Measurements from ENCODE around the gene AMZ1. TPM values are rescaled to one million over a fixed set of nuclear protein-coding genes. Genes with fewer than 3 reads are reported as not detected.

The AMZ1 gene
- total RNA-seq, 1 donor from 2014 or later, result 1.2 TPM

DNA sequence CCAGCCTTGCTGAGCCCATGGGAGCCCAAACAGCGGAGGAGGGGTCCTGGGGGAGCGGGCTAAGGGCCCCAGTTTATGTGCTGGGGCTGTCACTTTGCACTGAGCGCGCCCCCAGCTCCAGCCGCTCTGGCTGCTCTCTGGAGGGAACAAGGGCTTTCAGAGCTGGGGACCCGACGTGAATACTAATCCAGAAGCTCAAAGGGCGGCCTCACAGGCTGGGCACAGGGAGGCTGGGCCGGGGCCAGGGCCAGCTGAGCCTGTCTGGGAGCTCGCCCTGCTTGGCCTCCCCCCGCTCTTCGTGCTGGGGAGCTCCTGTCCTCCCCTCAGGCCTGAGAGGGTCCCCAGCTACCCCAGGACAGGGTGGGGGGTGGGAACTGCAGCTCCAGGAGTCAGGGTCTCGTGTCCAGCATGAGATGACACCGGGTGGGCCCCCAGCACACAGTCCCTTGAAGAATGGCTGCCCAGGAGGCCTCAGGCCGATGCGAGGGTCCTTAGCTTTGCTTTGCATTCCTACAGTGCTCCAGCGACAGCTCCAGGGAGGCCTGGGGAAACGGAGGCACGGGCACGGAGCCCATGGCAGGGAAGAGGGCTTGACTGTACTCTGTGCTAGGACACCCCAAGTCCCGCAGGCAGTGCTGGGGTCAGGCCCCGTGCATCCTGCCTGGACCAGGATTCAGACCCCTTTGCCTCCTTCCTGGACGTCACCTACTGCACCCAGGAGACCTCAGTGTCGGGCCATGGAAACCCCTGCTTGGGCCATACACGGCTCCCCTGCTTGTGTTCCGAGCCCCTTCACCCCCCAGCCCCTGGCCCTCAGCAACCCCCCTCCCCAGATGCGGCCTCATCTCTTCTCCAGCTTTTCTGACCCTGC, 5.8 kb upstream of the AMZ1 start:
- Mint-ChIP-seq H3K36me3 (no peaks in the 10 kb centered on the region), H3K4me3 (no peak overlapping the region), H3K9me3 (no peaks in the 10 kb centered on the region), H3K4me1 (ENCODE audit: unreplicated experiment) (no peaks in the 10 kb centered on the region), H3K27ac (no peak overlapping the region), H3K27me3 (peaks cover 10% of the 10 kb centered on the region)
- no peak for DNase-seq (ENCODE audit: extremely low spot score, unreplicated experiment)
- TF ChIP-seq, protein P1, sequence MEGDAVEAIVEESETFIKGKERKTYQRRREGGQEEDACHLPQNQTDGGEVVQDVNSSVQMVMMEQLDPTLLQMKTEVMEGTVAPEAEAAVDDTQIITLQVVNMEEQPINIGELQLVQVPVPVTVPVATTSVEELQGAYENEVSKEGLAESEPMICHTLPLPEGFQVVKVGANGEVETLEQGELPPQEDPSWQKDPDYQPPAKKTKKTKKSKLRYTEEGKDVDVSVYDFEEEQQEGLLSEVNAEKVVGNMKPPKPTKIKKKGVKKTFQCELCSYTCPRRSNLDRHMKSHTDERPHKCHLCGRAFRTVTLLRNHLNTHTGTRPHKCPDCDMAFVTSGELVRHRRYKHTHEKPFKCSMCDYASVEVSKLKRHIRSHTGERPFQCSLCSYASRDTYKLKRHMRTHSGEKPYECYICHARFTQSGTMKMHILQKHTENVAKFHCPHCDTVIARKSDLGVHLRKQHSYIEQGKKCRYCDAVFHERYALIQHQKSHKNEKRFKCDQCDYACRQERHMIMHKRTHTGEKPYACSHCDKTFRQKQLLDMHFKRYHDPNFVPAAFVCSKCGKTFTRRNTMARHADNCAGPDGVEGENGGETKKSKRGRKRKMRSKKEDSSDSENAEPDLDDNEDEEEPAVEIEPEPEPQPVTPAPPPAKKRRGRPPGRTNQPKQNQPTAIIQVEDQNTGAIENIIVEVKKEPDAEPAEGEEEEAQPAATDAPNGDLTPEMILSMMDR (conservative IDR thresholded peaks at IDR 0.05), result no peak

DNA sequence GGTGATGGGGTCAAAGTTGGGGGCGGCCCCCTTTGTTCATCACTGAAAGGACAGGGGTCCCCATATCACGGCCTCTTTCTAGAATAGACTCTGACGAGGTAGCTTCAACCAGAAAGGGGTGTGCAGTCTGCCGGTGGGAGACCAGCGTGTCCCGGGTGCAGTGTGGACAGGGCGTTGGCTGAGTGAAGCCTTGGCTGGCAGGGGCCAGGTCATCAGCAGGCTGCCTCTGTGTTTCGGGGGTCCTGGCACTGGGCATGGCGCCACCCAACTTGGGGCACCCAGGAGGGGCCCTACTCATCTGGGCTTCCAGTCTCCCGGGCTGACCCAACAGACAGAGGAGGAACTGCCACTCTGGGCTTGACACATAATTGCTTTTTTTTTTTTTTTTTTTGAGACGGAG, 3.5 kb upstream of the AMZ1 start:
- peaks cover 25% of the 10 kb centered on the region for H3K27me3 Mint-ChIP-seq
- TF ChIP-seq, protein P1 (conservative IDR thresholded peaks at IDR 0.05), result no peak
- H3K27ac Mint-ChIP-seq, result no peak overlapping the region
- DNase-seq (ENCODE audit: extremely low spot score, unreplicated experiment), result no peak
- H3K4me3 Mint-ChIP-seq, result no peak overlapping the region
- H3K4me1 Mint-ChIP-seq (ENCODE audit: unreplicated experiment), result peaks cover 7% of the 10 kb centered on the region
- no peaks in the 10 kb centered on the region for H3K9me3 Mint-ChIP-seq
- H3K36me3 Mint-ChIP-seq, result no peaks in the 10 kb centered on the region

GRCh38 chr7:2686101-2686500, 1.9 kb upstream of the AMZ1 start:
- Mint-ChIP-seq H3K27ac (no peak overlapping the region), H3K4me3 (peak overlapping the region; percentile 51), H3K9me3 (no peaks in the 10 kb centered on the region), H3K36me3 (no peaks in the 10 kb centered on the region), H3K27me3 (peaks cover 39% of the 10 kb centered on the region), H3K4me1 (ENCODE audit: unreplicated experiment) (peaks cover 7% of the 10 kb centered on the region)
- no peak for DNase-seq (ENCODE audit: extremely low spot score, unreplicated experiment)
- TF ChIP-seq, protein P1 (conservative IDR thresholded peaks at IDR 0.05), result no peak

GRCh38 chr7:2687338-2687869, 598 bp upstream of the AMZ1 start:
- Mint-ChIP-seq H3K9me3 (no peaks in the 10 kb centered on the region), H3K36me3 (no peaks in the 10 kb centered on the region), H3K4me3 (no peak overlapping the region), H3K27ac (no peak overlapping the region), H3K27me3 (peaks cover 42% of the 10 kb centered on the region), H3K4me1 (ENCODE audit: unreplicated experiment) (peaks cover 7% of the 10 kb centered on the region)
- DNase-seq (ENCODE audit: extremely low spot score, unreplicated experiment), result no peak
- TF ChIP-seq, protein P1 (conservative IDR thresholded peaks at IDR 0.05), result no peak

DNA sequence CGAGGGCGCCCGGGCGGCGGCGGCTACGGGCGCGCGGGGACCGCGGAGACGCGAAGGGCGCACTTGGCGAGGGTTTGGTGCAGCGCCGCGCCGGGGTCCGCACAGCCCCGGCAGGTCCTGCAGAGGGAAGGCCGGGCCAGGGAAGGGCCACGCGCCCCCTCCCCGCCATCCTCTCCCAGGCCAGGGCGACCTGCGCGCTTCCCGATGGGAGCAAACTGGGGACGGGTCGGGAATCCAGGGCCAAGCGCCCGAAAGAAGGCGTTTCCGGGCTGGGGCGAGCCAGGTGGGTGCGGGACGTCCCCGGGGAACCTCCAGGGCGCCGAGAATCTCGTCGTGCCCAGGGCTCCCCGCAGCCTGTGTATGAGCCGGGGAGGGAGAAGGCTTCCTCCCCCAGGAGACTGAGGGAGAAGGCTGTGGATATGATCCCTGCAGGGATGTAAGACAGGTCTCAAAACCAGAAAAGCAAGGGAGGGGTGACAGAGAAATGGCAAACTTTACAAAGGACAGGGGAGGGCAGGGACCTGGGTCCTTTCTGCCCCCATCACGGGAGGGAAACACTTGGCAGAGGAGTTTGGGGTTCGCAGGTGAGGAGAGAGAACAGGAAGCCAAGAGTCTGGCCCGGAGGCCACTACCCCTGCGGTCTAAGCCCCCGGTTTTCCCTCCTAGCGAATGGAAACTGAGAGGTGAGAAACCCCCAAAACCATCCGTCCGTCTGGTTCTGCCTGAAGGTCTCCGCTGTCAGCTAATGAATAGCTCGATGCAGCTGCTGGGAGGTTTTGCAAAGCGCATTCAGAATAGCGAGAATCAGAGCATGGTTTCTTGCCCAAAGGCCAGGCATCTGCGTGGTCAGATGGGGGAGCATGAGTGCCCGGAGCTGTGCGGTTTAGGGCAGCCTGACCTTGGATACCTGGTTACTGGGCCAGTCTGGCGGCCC, 674 bp downstream of the AMZ1 start:
- TF ChIP-seq, protein P1 (conservative IDR thresholded peaks at IDR 0.05), result no peak

More for the DNA sequence above, 674 bp downstream of the AMZ1 start:
- Mint-ChIP-seq H3K9me3 (no peaks in the 10 kb centered on the region), H3K27ac (peak overlapping the region; percentile 36), H3K4me1 (ENCODE audit: unreplicated experiment) (peaks cover 7% of the 10 kb centered on the region), H3K4me3 (peak overlapping the region; percentile 81), H3K27me3 (peaks cover 42% of the 10 kb centered on the region), H3K36me3 (no peaks in the 10 kb centered on the region)
- no peak for DNase-seq (ENCODE audit: extremely low spot score, unreplicated experiment)
